Measurements from ENCODE around the gene FEN1. TPM values are rescaled to one million over a fixed set of nuclear protein-coding genes. Genes with fewer than 3 reads are reported as not detected.

FEN1 gene
- total and polyA plus RNA-seq, 2 of the 13 experiments (the other 11 are each of a cell fraction or from before 2014, with no cell fraction given), result 12.4 to 102 TPM

DNA sequence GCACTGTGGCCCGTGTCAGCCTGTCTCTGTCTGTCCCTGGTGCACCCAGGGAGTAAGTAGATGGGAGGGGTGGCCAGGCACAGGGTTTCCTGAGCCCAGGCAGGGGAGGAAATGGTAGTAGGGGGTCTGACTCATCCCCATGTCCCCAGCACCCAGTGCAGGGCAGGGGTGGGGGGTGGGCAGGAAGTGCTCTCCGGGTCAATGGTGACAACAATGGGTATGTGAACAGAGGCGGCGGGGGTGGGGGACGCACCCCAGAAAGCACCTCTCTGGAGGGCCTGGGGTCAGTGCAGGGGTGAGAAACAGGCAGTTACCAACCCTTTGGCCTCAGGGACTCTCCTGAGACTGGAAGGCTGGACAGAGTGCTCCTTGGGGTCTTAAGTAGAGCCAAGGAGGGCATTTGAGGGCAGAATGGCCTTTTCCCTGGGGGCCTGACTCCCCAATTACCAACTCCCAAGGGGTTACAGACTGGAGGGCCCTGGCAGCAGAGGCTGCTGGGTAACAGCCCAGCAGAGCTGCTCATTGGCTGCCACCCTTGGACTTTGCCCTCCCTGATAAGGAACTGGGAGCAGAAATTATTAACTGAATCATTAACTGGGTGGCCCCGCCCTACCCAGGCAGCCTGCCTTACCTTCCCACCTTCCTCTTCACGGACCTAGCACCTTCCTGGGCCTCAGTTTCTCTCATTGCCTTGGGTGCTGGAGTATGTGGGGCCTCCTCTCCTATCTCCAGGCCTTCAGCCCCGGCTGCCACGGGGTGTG lies 36.1 kb upstream of the FEN1 start (continued):
- no peak for TF ChIP-seq IKZF1 (IDR thresholded peaks at IDR 0.05)
- TF ChIP-seq DNMT1 (CRISPR knock-in tag; IDR thresholded peaks at IDR 0.05), result no peak
- TF ChIP-seq, protein P1, sequence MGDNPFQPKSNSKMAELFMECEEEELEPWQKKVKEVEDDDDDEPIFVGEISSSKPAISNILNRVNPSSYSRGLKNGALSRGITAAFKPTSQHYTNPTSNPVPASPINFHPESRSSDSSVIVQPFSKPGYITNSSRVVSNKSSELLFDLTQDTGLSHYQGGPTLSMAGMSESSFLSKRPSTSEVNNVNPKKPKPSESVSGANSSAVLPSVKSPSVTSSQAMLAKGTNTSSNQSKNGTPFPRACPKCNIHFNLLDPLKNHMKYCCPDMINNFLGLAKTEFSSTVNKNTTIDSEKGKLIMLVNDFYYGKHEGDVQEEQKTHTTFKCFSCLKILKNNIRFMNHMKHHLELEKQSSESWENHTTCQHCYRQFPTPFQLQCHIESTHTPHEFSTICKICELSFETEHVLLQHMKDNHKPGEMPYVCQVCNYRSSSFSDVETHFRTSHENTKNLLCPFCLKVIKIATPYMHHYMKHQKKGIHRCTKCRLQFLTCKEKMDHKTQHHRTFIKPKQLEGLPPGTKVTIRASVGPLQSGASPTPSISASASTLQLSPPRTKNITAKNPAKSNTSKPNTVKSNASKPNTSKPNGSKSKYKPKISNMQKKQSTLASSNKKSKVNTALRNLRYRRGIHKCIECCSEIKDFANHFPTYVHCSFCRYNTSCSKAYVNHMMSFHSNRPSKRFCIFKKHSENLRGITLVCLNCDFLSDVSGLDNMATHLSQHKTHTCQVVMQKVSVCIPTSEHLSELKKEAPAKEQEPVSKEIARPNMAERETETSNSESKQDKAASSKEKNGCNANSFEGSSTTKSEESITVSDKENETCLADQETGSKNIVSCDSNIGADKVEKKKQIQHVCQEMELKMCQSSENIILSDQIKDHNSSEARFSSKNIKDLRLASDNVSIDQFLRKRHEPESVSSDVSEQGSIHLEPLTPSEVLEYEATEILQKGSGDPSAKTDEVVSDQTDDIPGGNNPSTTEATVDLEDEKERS (CRISPR knock-in tag; IDR thresholded peaks at IDR 0.05), result no peak
- TF ChIP-seq SPEN (CRISPR knock-in tag; IDR thresholded peaks at IDR 0.05; ENCODE audit: low read depth), result peak; percentile 63
- TF ChIP-seq PRMT3 (CRISPR knock-in tag; IDR thresholded peaks at IDR 0.05; ENCODE audit: borderline replicate concordance, low read depth), result no peak
- TF ChIP-seq EEA1 (CRISPR knock-in tag; IDR thresholded peaks at IDR 0.05; ENCODE audit: borderline replicate concordance), result 0 out of 2 replicates have a peak, but pooled peaks have one; percentile 28
- TF ChIP-seq ZNF552 (CRISPR knock-in tag; IDR thresholded peaks at IDR 0.05; ENCODE audit: borderline replicate concordance), result no peak
- TF ChIP-seq, protein P2, sequence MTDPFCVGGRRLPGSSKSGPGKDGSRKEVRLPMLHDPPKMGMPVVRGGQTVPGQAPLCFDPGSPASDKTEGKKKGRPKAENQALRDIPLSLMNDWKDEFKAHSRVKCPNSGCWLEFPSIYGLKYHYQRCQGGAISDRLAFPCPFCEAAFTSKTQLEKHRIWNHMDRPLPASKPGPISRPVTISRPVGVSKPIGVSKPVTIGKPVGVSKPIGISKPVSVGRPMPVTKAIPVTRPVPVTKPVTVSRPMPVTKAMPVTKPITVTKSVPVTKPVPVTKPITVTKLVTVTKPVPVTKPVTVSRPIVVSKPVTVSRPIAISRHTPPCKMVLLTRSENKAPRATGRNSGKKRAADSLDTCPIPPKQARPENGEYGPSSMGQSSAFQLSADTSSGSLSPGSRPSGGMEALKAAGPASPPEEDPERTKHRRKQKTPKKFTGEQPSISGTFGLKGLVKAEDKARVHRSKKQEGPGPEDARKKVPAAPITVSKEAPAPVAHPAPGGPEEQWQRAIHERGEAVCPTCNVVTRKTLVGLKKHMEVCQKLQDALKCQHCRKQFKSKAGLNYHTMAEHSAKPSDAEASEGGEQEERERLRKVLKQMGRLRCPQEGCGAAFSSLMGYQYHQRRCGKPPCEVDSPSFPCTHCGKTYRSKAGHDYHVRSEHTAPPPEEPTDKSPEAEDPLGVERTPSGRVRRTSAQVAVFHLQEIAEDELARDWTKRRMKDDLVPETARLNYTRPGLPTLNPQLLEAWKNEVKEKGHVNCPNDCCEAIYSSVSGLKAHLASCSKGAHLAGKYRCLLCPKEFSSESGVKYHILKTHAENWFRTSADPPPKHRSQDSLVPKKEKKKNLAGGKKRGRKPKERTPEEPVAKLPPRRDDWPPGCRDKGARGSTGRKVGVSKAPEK (CRISPR knock-in tag; IDR thresholded peaks at IDR 0.05; ENCODE audit: borderline replicate concordance), result no peak
- TF ChIP-seq, protein P3, sequence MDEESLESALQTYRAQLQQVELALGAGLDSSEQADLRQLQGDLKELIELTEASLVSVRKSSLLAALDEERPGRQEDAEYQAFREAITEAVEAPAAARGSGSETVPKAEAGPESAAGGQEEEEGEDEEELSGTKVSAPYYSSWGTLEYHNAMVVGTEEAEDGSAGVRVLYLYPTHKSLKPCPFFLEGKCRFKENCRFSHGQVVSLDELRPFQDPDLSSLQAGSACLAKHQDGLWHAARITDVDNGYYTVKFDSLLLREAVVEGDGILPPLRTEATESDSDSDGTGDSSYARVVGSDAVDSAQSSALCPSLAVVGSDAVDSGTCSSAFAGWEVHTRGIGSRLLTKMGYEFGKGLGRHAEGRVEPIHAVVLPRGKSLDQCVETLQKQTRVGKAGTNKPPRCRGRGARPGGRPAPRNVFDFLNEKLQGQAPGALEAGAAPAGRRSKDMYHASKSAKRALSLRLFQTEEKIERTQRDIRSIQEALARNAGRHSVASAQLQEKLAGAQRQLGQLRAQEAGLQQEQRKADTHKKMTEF (CRISPR knock-in tag; IDR thresholded peaks at IDR 0.05), result peak; percentile 81; the same call in 1 of the 2 replicates
- 0 out of 2 replicates have a peak, but pooled peaks have one; percentile 50 for TF ChIP-seq ZNF160 (CRISPR knock-in tag; IDR thresholded peaks at IDR 0.05)
